K562 (cell line): ENCODE measurements around the gene NDRG4. TPM values are rescaled to one million over a fixed set of nuclear protein-coding genes. Genes with fewer than 3 reads are reported as not detected.

Experiments used
- ARID1B ChIP-seq: fragments of 450-650 bp; IDR thresholded peaks from 2 replicates; pipeline ENCODE4 v1.6.1; 2016; ENCODE audit warnings: antibody characterized with exemption, mild to moderate bottlenecking, inconsistent platforms
- CGGBP1 ChIP-seq: fragments of 250-450 bp; sonication (Bioruptor Pico); IDR thresholded peaks from 2 replicates; pipeline ENCODE4 v1.9.0; 2021; ENCODE audit warnings: mild to moderate bottlenecking
- COPS2 ChIP-seq: fragments of 450-650 bp; conservative IDR thresholded peaks from 2 replicates; pipeline ENCODE4 v1.6.1; 2016; ENCODE audit warnings: mild to moderate bottlenecking, moderate library complexity
- EHMT2 ChIP-seq: fragments of 450-650 bp; IDR thresholded peaks from 2 replicates; pipeline ENCODE4 v1.6.1; 2018; ENCODE audit warnings: antibody characterized with exemption
- FOXA3 ChIP-seq, 2 experiments: fragments of 450-650 bp in 1 of 2; sonication (generic) in 1 of 2; formaldehyde crosslinking; IDR thresholded peaks in 1 of 2; conservative IDR thresholded peaks in 1 of 2; 2 replicates each; pipeline versions ENCODE4 v1.4.0 to v1.8.0; 2020 to 2022; ENCODE audit warnings: mild to moderate bottlenecking in 2 of 2, missing genetic modification reagents in 1 of 2
- HDAC6 ChIP-seq: IDR thresholded peaks from 2 replicates; pipeline ENCODE4 v1.6.1; 2012; ENCODE audit warnings: low read depth, mild to moderate bottlenecking, control low read depth, inconsistent platforms, low read length, moderate library complexity
- HMG20A ChIP-seq: fragments of 450-650 bp; formaldehyde crosslinking; conservative IDR thresholded peaks from 2 replicates; pipeline ENCODE4 v1.4.0; 2020; ENCODE audit warnings: mild to moderate bottlenecking, mixed read lengths
- JUND ChIP-seq, 2 experiments: IDR thresholded peaks; 2 replicates in 1 of 2; 3 replicates in 1 of 2; pipeline ENCODE4 v1.6.1; 2011; ENCODE audit warnings: borderline replicate concordance in 2 of 2, low read depth in 2 of 2, low read length in 2 of 2, improper control_type of control experiment in 1 of 2, missing biosample characterization in 1 of 2, missing genetic modification characterization in 1 of 2, missing genetic modification reagents in 1 of 2
- MTA2 ChIP-seq: fragments of 450-650 bp; IDR thresholded peaks from 2 replicates; pipeline ENCODE4 v1.6.1; 2016; ENCODE audit warnings: low read depth
- MYNN ChIP-seq, 2 experiments: sonication (generic); formaldehyde crosslinking in 1 of 2; IDR thresholded peaks; 2 replicates each; pipeline versions ENCODE4 v1.5.0 to v1.6.1; 2016 to 2020; ENCODE audit warnings: antibody characterized with exemption in 1 of 2, missing genetic modification reagents in 1 of 2
- NFRKB ChIP-seq: fragments of 450-650 bp; IDR thresholded peaks from 2 replicates; pipeline ENCODE4 v1.6.1; 2016; ENCODE audit warnings: low read depth
- NR1H2 ChIP-seq: sonication (generic); formaldehyde crosslinking; IDR thresholded peaks from 2 replicates; pipeline ENCODE4 v1.4.0; 2020; ENCODE audit warnings: mild to moderate bottlenecking, missing genetic modification reagents
- PBX2 ChIP-seq, 2 experiments: IDR thresholded peaks in 1 of 2; conservative IDR thresholded peaks in 1 of 2; 2 replicates each; pipeline ENCODE4 v1.6.1; 2016; ENCODE audit warnings: low read depth in 2 of 2, mild to moderate bottlenecking in 1 of 2, missing compliant biosample characterization in 1 of 2, missing genetic modification characterization in 1 of 2, moderate library complexity in 1 of 2
- POLR3G ChIP-seq: IDR thresholded peaks from 2 replicates; pipeline ENCODE4 v1.6.1; 2011; ENCODE audit not compliant: insufficient read length, insufficient replicate concordance; ENCODE audit errors: extremely low read depth
- PTBP1 ChIP-seq: fragments of 200-400 bp; formaldehyde crosslinking; IDR thresholded peaks from 2 replicates; pipeline ENCODE4 v1.6.1; 2017; ENCODE audit warnings: low read depth, low read length
- RBM39 ChIP-seq: fragments of 200-400 bp; formaldehyde crosslinking; optimal IDR thresholded peaks from 2 replicates; pipeline ENCODE3; 2018; ENCODE audit warnings: low read depth, low read length
- SAP30 ChIP-seq: fragments of 200-600 bp; sonication (generic); IDR thresholded peaks from 2 replicates; pipeline ENCODE4 v1.6.1; 2012; ENCODE audit warnings: borderline replicate concordance, low read depth, mild to moderate bottlenecking, moderate library complexity, low read length, control low read depth, inconsistent platforms; ENCODE audit not compliant: insufficient read depth, poor library complexity, severe bottlenecking
- SIN3A ChIP-seq, 2 experiments: fragments of 150-350 bp in 1 of 2; IDR thresholded peaks; 2 replicates each; pipeline ENCODE4 v1.6.1; 2011 to 2016; ENCODE audit warnings: borderline replicate concordance in 2 of 2, low read depth in 2 of 2, low read length in 2 of 2, mild to moderate bottlenecking in 2 of 2, moderate library complexity in 2 of 2; ENCODE audit not compliant: control insufficient read depth in 1 of 2
- SMARCA5 ChIP-seq: fragments of 450-650 bp; IDR thresholded peaks from 2 replicates; pipeline ENCODE4 v1.6.1; 2016
- TCF7L2 ChIP-seq: fragments of 150-350 bp; IDR thresholded peaks from 2 replicates; pipeline ENCODE4 v1.6.1; 2016; ENCODE audit warnings: low read depth, mild to moderate bottlenecking, low read length, moderate library complexity
- ZBTB1 ChIP-seq: sonication (generic); formaldehyde crosslinking; IDR thresholded peaks from 2 replicates; pipeline ENCODE4 v1.8.1; 2023; ENCODE audit warnings: missing genetic modification reagents, low read depth, mild to moderate bottlenecking, borderline replicate concordance
- ZKSCAN3 ChIP-seq: fragments of 250-450 bp; sonication (Bioruptor Pico); IDR thresholded peaks from 2 replicates; pipeline ENCODE4 v1.4.0; 2020
- ZKSCAN8 ChIP-seq: fragments of 200-800 bp; sonication (Bioruptor generic); IDR thresholded peaks from 2 replicates; pipeline ENCODE4 v1.6.1; 2016; ENCODE audit warnings: missing genetic modification characterization, missing compliant biosample characterization
- ZNF217 ChIP-seq: sonication (generic); formaldehyde crosslinking; IDR thresholded peaks from 2 replicates; pipeline ENCODE4 v1.8.0; 2022; ENCODE audit warnings: mild to moderate bottlenecking, missing genetic modification reagents
- ZNF75A ChIP-seq: fragments of 450-650 bp; formaldehyde crosslinking; IDR thresholded peaks from 2 replicates; pipeline ENCODE4 v1.4.0; 2020; ENCODE audit warnings: mild to moderate bottlenecking
- ZZZ3 ChIP-seq: fragments of 450-650 bp; IDR thresholded peaks from 2 replicates; pipeline ENCODE4 v1.6.1; 2016; ENCODE audit warnings: antibody characterized with exemption, mild to moderate bottlenecking, moderate library complexity
- polyA plus RNA-seq, 8 experiments: library from polyadenylated mRNA; depleted of rRNA in 4 of 8; stranded (reverse) in 5 of 8; unstranded in 3 of 8; fragments of >200 nt; fragmentation: Nextera tagmentation in 2 of 8; fragmentation: Illumina TruSeq in 1 of 8; extraction: Ambion mirVana in 2 of 8; extraction: Trizol in 1 of 8; gene quantifications; 2 replicates each; pipeline versions ENCODE4 v1.2.1 to v1.2.3, GENCODE V29; 2011 to 2014; ENCODE audit warnings: inconsistent platforms in 1 of 8, missing spikeins in 1 of 8
- total RNA-seq, 7 experiments: library from RNA; depleted of rRNA in 6 of 7; stranded (reverse); fragments of >200 nt in 6 of 7; fragmentation: Illumina TruSeq in 2 of 7; extraction: Trizol in 2 of 7; gene quantifications; 2 replicates each; pipeline versions ENCODE4 v1.2.1 to v1.2.3, GENCODE V29; 2011 to 2021; ENCODE audit warnings: low replicate concordance in 1 of 7

Gene NDRG4
- total and polyA plus RNA-seq, 9 of the 15 experiments (the other 6 are each of a cell fraction or from before 2014, with no cell fraction given): 0.06 to 0.95 (median 0.28) TPM

- TF ChIP-seq TCF7L2 (no peak), ARID1B (peak; percentile 69), SMARCA5 (no peak), PBX2 (CRISPR knock-in tag; IDR thresholded peaks at IDR 0.05; ENCODE audit: low read depth) (no peak), PBX2 (tag; conservative IDR thresholded peaks at IDR 0.05; ENCODE audit: low read depth) (peak; percentile 97), ZBTB1 (CRISPR knock-in tag) (no peak), POLR3G (no peak), CGGBP1 (CRISPR knock-in tag) (no peak), MYNN (IDR thresholded peaks at IDR 0.05) (no peak), MYNN (CRISPR knock-in tag; IDR thresholded peaks at IDR 0.05) (no peak), SAP30 (no peak), ZNF217 (CRISPR knock-in tag) (no peak), COPS2 (no peak), SIN3A (IDR thresholded peaks at IDR 0.05; ENCODE audit: borderline replicate concordance in 2 of 2, control insufficient read depth in 1 of 2, low read depth in 2 of 2, low read length in 2 of 2) (no peak), ZKSCAN8 (CRISPR knock-in tag) (0 out of 2 replicates have a peak, but pooled peaks have one; percentile 57), NR1H2 (CRISPR knock-in tag) (no peak), ZNF75A (CRISPR knock-in tag) (no peak), EHMT2 (no peak), NFRKB (no peak), JUND (IDR thresholded peaks at IDR 0.05; ENCODE audit: borderline replicate concordance, low read depth, low read length) (peak; percentile 46; the same call in 1 of the 2 replicates), JUND (tag; IDR thresholded peaks at IDR 0.05; ENCODE audit: borderline replicate concordance, low read depth, low read length) (peak; percentile 60; the same call in 2 of the 3 replicates), HDAC6 (no peak), RBM39 (no peak), HMG20A (no peak), ZZZ3 (no peak), ZKSCAN3 (CRISPR knock-in tag) (no peak), PTBP1 (no peak), FOXA3 (CRISPR knock-in tag; conservative IDR thresholded peaks at IDR 0.05 in 1 of 2, IDR thresholded peaks at IDR 0.05 in 1 of 2) (peak in 1 of 2 experiments; percentile 65; a peak in 2 of 4 replicates), MTA2 (peak; percentile 20; the same call in 1 of the 2 replicates)
Measured at GRCh38 chr16:58451945-58452401, 48.0 kb upstream of the NDRG4 start (continued).
